ENCODE data around the gene MMP20. TPM values are rescaled to one million over a fixed set of nuclear protein-coding genes. Genes with fewer than 3 reads are reported as not detected.

Gene MMP20
- total RNA-seq, 2 donors from 2014 or later = not detected

DNA sequence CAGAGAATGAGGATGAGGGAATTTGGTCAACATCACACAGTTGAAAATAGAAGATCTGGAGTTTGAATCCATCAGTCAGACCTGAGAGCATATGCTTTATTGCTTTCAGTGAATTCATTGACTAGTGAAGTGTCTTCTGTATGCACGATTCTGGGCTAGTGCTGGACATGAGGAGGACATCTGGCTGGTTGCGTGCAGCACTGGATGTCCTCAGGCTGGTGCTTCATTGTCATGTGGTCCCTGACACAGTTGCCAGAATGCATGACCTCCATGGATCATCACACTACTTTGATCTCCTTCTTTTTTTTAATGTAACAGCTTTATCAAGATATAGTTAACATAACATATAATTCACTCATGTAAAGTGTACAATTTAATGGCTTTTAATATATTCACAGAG is 50.1 kb downstream of the MMP20 start:
- WGBS, 2 experiments (ENCODE audit: insufficient coverage in 1 of 2, insufficient read length in 1 of 2) = 93 to 95% methylated on average over 2 of the region's 2 CpGs
- Histone ChIP-seq H3K27me3 (ENCODE audit: control insufficient read depth, insufficient read depth, low read length, poor library complexity, severe bottlenecking) (no peaks in the 10 kb centered on the region), H3K36me3 (ENCODE audit: control insufficient read depth, insufficient read depth, low read length) (no peaks in the 10 kb centered on the region), H3K4me1 (ENCODE audit: control insufficient read depth, insufficient read depth, low read length) (no peaks in the 10 kb centered on the region), H3K9ac (ENCODE audit: extremely low read depth, low read length, poor library complexity, severe bottlenecking) (no peak overlapping the region), H3K9me3 (ENCODE audit: control insufficient read depth, low read length) (no peaks in the 10 kb centered on the region), H3K4me3 (ENCODE audit: low read length) (no peak overlapping the region), H3K27ac (ENCODE audit: low read depth, low read length) (no peak overlapping the region)
- H3K36me3 Mint-ChIP-seq (ENCODE audit: low read depth) = no peaks in the 10 kb centered on the region
- H3K4me1 Mint-ChIP-seq = peaks cover 2% of the 10 kb centered on the region
- H3K9me3 Mint-ChIP-seq = peaks cover 3% of the 10 kb centered on the region
- DNase-seq = no peak
- no peak overlapping the region for H3K27ac Mint-ChIP-seq
- no peaks in the 10 kb centered on the region for H3K27me3 Mint-ChIP-seq (ENCODE audit: insufficient read depth)
- no peak overlapping the region for H3K4me3 Mint-ChIP-seq
- TF ChIP-seq, protein P1, sequence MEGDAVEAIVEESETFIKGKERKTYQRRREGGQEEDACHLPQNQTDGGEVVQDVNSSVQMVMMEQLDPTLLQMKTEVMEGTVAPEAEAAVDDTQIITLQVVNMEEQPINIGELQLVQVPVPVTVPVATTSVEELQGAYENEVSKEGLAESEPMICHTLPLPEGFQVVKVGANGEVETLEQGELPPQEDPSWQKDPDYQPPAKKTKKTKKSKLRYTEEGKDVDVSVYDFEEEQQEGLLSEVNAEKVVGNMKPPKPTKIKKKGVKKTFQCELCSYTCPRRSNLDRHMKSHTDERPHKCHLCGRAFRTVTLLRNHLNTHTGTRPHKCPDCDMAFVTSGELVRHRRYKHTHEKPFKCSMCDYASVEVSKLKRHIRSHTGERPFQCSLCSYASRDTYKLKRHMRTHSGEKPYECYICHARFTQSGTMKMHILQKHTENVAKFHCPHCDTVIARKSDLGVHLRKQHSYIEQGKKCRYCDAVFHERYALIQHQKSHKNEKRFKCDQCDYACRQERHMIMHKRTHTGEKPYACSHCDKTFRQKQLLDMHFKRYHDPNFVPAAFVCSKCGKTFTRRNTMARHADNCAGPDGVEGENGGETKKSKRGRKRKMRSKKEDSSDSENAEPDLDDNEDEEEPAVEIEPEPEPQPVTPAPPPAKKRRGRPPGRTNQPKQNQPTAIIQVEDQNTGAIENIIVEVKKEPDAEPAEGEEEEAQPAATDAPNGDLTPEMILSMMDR (conservative IDR thresholded peaks at IDR 0.05) = no peak

DNA sequence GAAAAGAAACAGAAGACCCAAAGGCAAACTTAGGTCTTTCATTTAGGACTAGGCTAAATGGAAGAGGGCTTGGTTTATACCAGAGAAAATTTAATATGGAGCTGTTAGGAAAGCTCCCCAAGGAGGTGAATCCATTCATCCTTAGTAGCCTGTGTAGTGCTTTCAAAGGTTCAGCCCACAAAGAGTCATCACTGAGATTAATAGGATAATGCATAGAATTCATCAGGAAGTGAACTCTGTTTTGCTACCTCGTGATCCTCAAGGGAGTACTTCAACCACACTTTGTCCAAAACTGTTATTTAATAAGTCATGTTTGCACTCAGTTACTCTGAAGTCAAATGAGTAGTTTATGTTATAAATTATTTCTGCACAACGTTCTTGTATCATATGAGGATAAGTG is 51.3 kb downstream of the MMP20 start:
- Mint-ChIP-seq H3K36me3 (ENCODE audit: low read depth) (peaks cover 1% of the 10 kb centered on the region), H3K9me3 (peaks cover 13% of the 10 kb centered on the region), H3K4me3 (no peak overlapping the region), H3K4me1 (no peaks in the 10 kb centered on the region), H3K27me3 (ENCODE audit: insufficient read depth) (peaks cover 2% of the 10 kb centered on the region), H3K27ac (no peak overlapping the region)
- no peaks in the 10 kb centered on the region for H3K4me1 ChIP-seq (ENCODE audit: control insufficient read depth, insufficient read depth, low read length)
- no peak overlapping the region for H3K9ac ChIP-seq (ENCODE audit: extremely low read depth, low read length, poor library complexity, severe bottlenecking)
- TF ChIP-seq, protein P1 (conservative IDR thresholded peaks at IDR 0.05) = no peak
- no peak overlapping the region for H3K27ac ChIP-seq (ENCODE audit: low read depth, low read length)
- no peaks in the 10 kb centered on the region for H3K27me3 ChIP-seq (ENCODE audit: control insufficient read depth, insufficient read depth, low read length, poor library complexity, severe bottlenecking)
- no peak overlapping the region for H3K4me3 ChIP-seq (ENCODE audit: low read length)
- no peak for DNase-seq
- peaks cover 6% of the 10 kb centered on the region for H3K9me3 ChIP-seq (ENCODE audit: control insufficient read depth, low read length)
- 67 to 93% methylated on average over 1 to 2 of the region's 2 CpGs for WGBS, 2 experiments (ENCODE audit: insufficient coverage in 1 of 2, insufficient read length in 1 of 2)
- H3K36me3 ChIP-seq (ENCODE audit: control insufficient read depth, insufficient read depth, low read length) = no peaks in the 10 kb centered on the region

DNA sequence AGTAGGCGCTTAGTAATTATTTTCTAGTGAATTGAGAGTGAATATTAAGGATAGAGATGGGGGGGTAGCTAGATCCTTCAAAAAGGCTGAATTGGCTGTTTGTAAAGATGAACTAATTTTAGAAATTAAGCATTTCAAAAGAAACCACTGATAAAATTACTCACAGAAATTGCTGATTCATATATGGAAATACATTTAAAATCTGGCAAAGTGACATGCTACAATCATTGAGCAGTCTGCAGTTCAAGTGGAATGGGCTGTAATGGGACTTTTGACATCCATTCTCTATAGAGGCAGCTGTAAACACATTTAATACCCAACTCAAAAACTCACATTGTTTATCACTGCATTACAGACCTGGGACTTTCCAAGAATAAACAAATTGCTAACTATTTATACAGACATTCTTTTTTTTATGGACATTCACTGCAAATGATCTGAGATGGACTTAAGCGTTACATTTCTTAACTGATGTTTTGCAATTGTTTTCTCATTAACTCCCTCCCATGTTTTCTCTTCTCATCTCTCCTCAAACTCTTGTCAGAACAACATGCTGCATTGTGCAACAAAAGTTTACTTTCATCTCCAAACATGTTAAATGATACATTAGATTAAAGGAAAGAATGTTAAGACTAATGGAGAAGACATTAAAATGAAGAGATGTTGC is 52.4 kb downstream of the MMP20 start:
- peaks cover 1% of the 10 kb centered on the region for H3K36me3 Mint-ChIP-seq (ENCODE audit: low read depth)
- Histone ChIP-seq H3K4me3 (ENCODE audit: low read length) (no peak overlapping the region), H3K27ac (ENCODE audit: low read depth, low read length) (no peak overlapping the region), H3K9ac (ENCODE audit: extremely low read depth, low read length, poor library complexity, severe bottlenecking) (no peak overlapping the region), H3K36me3 (ENCODE audit: control insufficient read depth, insufficient read depth, low read length) (no peaks in the 10 kb centered on the region), H3K27me3 (ENCODE audit: control insufficient read depth, insufficient read depth, low read length, poor library complexity, severe bottlenecking) (no peaks in the 10 kb centered on the region), H3K4me1 (ENCODE audit: control insufficient read depth, insufficient read depth, low read length) (no peaks in the 10 kb centered on the region), H3K9me3 (ENCODE audit: control insufficient read depth, low read length) (peaks cover 18% of the 10 kb centered on the region)
- no peak for DNase-seq
- WGBS, 2 experiments (ENCODE audit: insufficient coverage in 1 of 2, insufficient read length in 1 of 2) = 91 to 100% methylated on average over 1 to 2 of the region's 2 CpGs
- no peak overlapping the region for H3K27ac Mint-ChIP-seq
- H3K9me3 Mint-ChIP-seq = peaks cover 25% of the 10 kb centered on the region
- no peaks in the 10 kb centered on the region for H3K4me1 Mint-ChIP-seq
- no peak overlapping the region for H3K4me3 Mint-ChIP-seq
- TF ChIP-seq, protein P1 (conservative IDR thresholded peaks at IDR 0.05) = no peak
- peaks cover 2% of the 10 kb centered on the region for H3K27me3 Mint-ChIP-seq (ENCODE audit: insufficient read depth)

Measured in endodermal cell (in vitro differentiated cells).